Loucy (cell line): ENCODE results near the gene CYB5D1.

Experiments used
- H2AFZ ChIP-seq: fragments of 200-600 bp; sonication (generic); 2 replicates; pipeline ENCODE4 v1.6.0; 2016; ENCODE audit warnings: antibody characterized with exemption, mild to moderate bottlenecking, low read length, moderate library complexity
- H3F3A ChIP-seq: fragments of 200-600 bp; 2 replicates; pipeline ENCODE4 v1.6.0; 2016; ENCODE audit warnings: antibody characterized with exemption, low read depth, mild to moderate bottlenecking
- H3K27me3 ChIP-seq: fragments of 200-600 bp; sonication (generic); 2 replicates; pipeline ENCODE4 v1.6.1; 2014; ENCODE audit warnings: low read length, mild to moderate bottlenecking; ENCODE audit not compliant: insufficient read depth, poor library complexity, severe bottlenecking
- H3K36me3 ChIP-seq: fragments of 200-600 bp; sonication (generic); 2 replicates; pipeline ENCODE4 v1.6.1; 2016; ENCODE audit warnings: low read length; ENCODE audit not compliant: insufficient read depth
- H3K4me1 ChIP-seq: fragments of 200-600 bp; sonication (generic); 2 replicates; pipeline ENCODE4 v1.5.1; 2014; ENCODE audit warnings: low read length, mild to moderate bottlenecking; ENCODE audit not compliant: insufficient read depth, poor library complexity, severe bottlenecking
- H3K4me2 ChIP-seq: fragments of 200-600 bp; sonication (generic); 2 replicates; pipeline ENCODE4 v1.6.0; 2014; ENCODE audit warnings: antibody characterized with exemption, low read length, low read depth, mild to moderate bottlenecking; ENCODE audit not compliant: poor library complexity, severe bottlenecking
- H3K4me3 ChIP-seq: fragments of 200-600 bp; sonication (generic); 2 replicates; pipeline ENCODE4 v1.5.1; 2014; ENCODE audit warnings: low read length, mild to moderate bottlenecking, mixed read lengths; ENCODE audit not compliant: poor library complexity, severe bottlenecking
- H3K79me2 ChIP-seq: fragments of 200-600 bp; sonication (generic); 2 replicates; pipeline ENCODE4 v1.6.1; 2014; ENCODE audit warnings: low read length; ENCODE audit not compliant: insufficient read depth
- H3K9ac ChIP-seq: fragments of 200-600 bp; sonication (generic); 2 replicates; pipeline ENCODE4 v1.6.0; 2014; ENCODE audit warnings: mild to moderate bottlenecking, low read depth, low read length, moderate library complexity; ENCODE audit not compliant: poor library complexity, severe bottlenecking
- H3K9me2 ChIP-seq: fragments of 200-600 bp; sonication (generic); replicated peaks from 2 replicates; pipeline ENCODE4 v1.6.1; 2016; ENCODE audit warnings: low read depth, low read length, mixed read lengths
- H3K9me3 ChIP-seq: fragments of 200-600 bp; sonication (generic); 2 replicates; pipeline ENCODE4 v1.6.1; 2014; ENCODE audit warnings: mild to moderate bottlenecking, antibody characterized with exemption, low read length, low read depth; ENCODE audit not compliant: insufficient read depth
- H4K20me1 ChIP-seq: fragments of 200-600 bp; sonication (generic); 2 replicates; pipeline ENCODE4 v1.6.0; 2014; ENCODE audit warnings: antibody characterized with exemption, low read length, mild to moderate bottlenecking; ENCODE audit not compliant: insufficient read depth, poor library complexity, severe bottlenecking
- CTCF ChIP-seq: fragments of 200-600 bp; sonication (generic); conservative IDR thresholded peaks from 2 replicates; pipeline ENCODE4 v1.5.1; 2014; ENCODE audit warnings: mild to moderate bottlenecking, antibody characterized with exemption, low read length
- EZH2phosphoT487 ChIP-seq: fragments of 200-600 bp; IDR thresholded peaks from 2 replicates; pipeline ENCODE4 v1.6.1; 2018; ENCODE audit warnings: antibody characterized with exemption, mild to moderate bottlenecking, moderate library complexity, borderline replicate concordance

The CYB5D1 gene

DNA sequence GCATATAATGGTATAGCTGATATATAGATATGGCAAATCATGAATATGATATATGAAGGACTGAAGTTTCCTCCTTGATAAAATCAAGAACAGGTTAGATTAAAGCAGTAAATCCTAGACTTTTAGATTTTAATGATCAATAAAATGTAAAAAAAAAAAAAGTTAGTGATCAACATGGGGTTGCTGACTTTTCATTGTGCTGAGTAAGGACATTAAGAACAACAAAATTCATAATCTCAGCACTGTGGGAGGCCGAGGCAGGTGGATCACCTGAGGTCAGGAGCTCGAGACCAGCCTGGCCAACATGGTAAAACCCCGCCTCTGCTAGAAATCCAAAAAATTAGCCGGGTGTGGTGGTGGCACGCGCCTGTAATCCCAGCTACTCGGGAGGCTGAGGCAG, 20.4 kb downstream of the CYB5D1 start:
- Histone ChIP-seq H3K27me3 (no peaks in the 10 kb centered on the region), H2AFZ (no peak overlapping the region), H3F3A (peaks cover 10% of the 10 kb centered on the region; the same call in 1 of the 2 replicates), H3K4me1 (peaks cover 58% of the 10 kb centered on the region), H3K9ac (no peak overlapping the region), H3K9me3 (no peaks in the 10 kb centered on the region), H3K9me2 (no peaks in the 10 kb centered on the region), H3K79me2 (peaks cover 42% of the 10 kb centered on the region), H3K36me3 (peaks cover 3% of the 10 kb centered on the region; the same call in 1 of the 2 replicates), H3K4me2 (no peak overlapping the region), H4K20me1 (no peaks in the 10 kb centered on the region), H3K4me3 (no peak overlapping the region)
- TF ChIP-seq EZH2phosphoT487 (no peak), CTCF (no peak)

GRCh38 chr17:7880076-7880868, 22.5 kb downstream of the CYB5D1 start:
- H2AFZ ChIP-seq, result no peak overlapping the region
- peaks cover 10% of the 10 kb centered on the region; the same call in 1 of the 2 replicates for H3F3A ChIP-seq
- H3K79me2 ChIP-seq, result peaks cover 53% of the 10 kb centered on the region
- peaks cover 66% of the 10 kb centered on the region for H3K4me1 ChIP-seq
- peak overlapping the region; percentile 86 for H3K9ac ChIP-seq
- no peaks in the 10 kb centered on the region for H3K9me3 ChIP-seq
- H3K36me3 ChIP-seq, result no peaks in the 10 kb centered on the region
- TF ChIP-seq CTCF (no peak), EZH2phosphoT487 (no peak)
- no peaks in the 10 kb centered on the region for H3K27me3 ChIP-seq
- H3K4me3 ChIP-seq, result peak overlapping the region; percentile 74
- H4K20me1 ChIP-seq, result no peaks in the 10 kb centered on the region
- H3K4me2 ChIP-seq, result peak overlapping the region; percentile 92
- no peaks in the 10 kb centered on the region for H3K9me2 ChIP-seq

DNA sequence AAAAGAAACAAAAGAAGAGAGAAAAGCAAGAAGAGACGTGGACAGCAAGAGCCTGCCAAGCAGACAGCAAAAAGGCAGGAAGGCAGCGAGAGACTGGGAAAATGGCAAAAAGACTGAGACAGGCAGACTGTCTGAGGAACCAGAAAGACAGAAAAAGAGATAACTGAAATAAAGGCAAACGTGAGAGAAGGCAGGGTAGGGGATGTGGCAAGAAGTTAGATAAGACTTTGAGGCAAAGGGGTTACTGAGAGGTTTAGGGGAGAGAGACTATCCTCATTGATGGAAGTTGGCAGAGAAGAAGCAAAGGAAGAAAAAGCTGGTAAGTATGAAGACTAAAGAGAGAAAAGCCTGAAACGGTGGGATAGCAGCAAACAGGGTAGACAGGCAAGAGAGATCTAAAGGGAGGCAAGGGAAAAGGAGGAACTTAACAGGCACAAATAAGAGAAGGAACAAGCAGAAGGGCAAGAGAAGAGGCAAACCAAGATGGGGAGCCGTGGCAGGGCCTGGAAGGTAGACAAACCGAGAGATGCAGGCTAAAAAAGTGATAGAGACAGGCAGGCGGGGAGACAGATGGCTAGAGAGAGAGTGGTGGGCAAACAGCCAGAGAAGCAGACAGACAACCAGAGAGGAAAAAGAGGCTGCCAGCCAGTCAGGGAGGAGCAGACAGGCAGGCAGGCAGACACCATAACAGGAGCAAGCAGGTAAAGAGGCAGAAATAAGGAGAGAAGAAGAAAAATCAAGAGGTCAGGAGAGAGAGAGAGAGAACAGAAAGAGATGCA, 23.7 kb downstream of the CYB5D1 start:
- no peaks in the 10 kb centered on the region for H3K27me3 ChIP-seq
- TF ChIP-seq CTCF, result no peak
- TF ChIP-seq EZH2phosphoT487, result no peak
- H3F3A ChIP-seq, result peaks cover 15% of the 10 kb centered on the region
- peak overlapping the region; percentile 74 for H3K4me3 ChIP-seq
- peak overlapping the region; percentile 92 for H3K4me2 ChIP-seq
- H3K36me3 ChIP-seq, result no peaks in the 10 kb centered on the region
- no peaks in the 10 kb centered on the region for H4K20me1 ChIP-seq
- H3K9me3 ChIP-seq, result no peaks in the 10 kb centered on the region
- no peak overlapping the region for H2AFZ ChIP-seq
- H3K79me2 ChIP-seq, result peaks cover 65% of the 10 kb centered on the region
- H3K4me1 ChIP-seq, result peaks cover 62% of the 10 kb centered on the region
- H3K9ac ChIP-seq, result peak overlapping the region; percentile 86
- H3K9me2 ChIP-seq, result no peaks in the 10 kb centered on the region
